ENCODE data around the gene RASAL1. TPM values are rescaled to one million over a fixed set of nuclear protein-coding genes. Genes with fewer than 3 reads are reported as not detected.

Gene RASAL1
- total and polyA plus RNA-seq, 9 donors = 0.05 to 5.1 (median 1.1) TPM; not detected in 2

- Histone ChIP-seq H3K4me1 (ENCODE audit: insufficient read depth) (no peaks in the 10 kb centered on the region), H3K4me3 (no peak overlapping the region), H3K9me3 (no peaks in the 10 kb centered on the region), H3K27ac (no peak overlapping the region), H3K27me3 (no peaks in the 10 kb centered on the region), H3K36me3 (no peaks in the 10 kb centered on the region)
- TF ChIP-seq POLR2A (IDR thresholded peaks at IDR 0.05) = no peak
- no peak for TF ChIP-seq EP300 (IDR thresholded peaks at IDR 0.05)
- TF ChIP-seq CTCF (IDR thresholded peaks at IDR 0.05) = no peak
- WGBS, 3 donors = 68 to 76% (median 70%) methylated on average over 66 to 70 of the region's 70 CpGs
- intact Hi-C loops (cut with DNase I) = no loop called here
- no peak for DNase-seq
Observed at GRCh38 chr12:113077057-113077858, 58.3 kb downstream of the RASAL1 start.

- Histone ChIP-seq H3K4me1 (ENCODE audit: insufficient read depth) (no peaks in the 10 kb centered on the region), H3K4me3 (no peak overlapping the region), H3K36me3 (no peaks in the 10 kb centered on the region), H3K27ac (no peak overlapping the region), H3K9me3 (no peaks in the 10 kb centered on the region), H3K27me3 (no peaks in the 10 kb centered on the region)
- intact Hi-C loops (cut with DNase I) = no loop called here
- no peak for DNase-seq
- TF ChIP-seq POLR2A (IDR thresholded peaks at IDR 0.05) = no peak
- no peak for TF ChIP-seq CTCF (IDR thresholded peaks at IDR 0.05)
- TF ChIP-seq EP300 (IDR thresholded peaks at IDR 0.05) = no peak
- 66 to 77% (median 67%) methylated on average over 6 of the region's 6 CpGs for WGBS, 3 donors
Observed at GRCh38 chr12:113075137-113075683, 60.4 kb downstream of the RASAL1 start.

GRCh38 chr12:113073586-113073985 is 62.0 kb downstream of the RASAL1 start:
- no peak for TF ChIP-seq POLR2A (IDR thresholded peaks at IDR 0.05)
- TF ChIP-seq EP300 (IDR thresholded peaks at IDR 0.05) = no peak
- H3K27me3 ChIP-seq = no peaks in the 10 kb centered on the region
- no peak overlapping the region for H3K27ac ChIP-seq
- intact Hi-C loops (cut with DNase I) = no loop called here
- DNase-seq = no peak
- H3K4me3 ChIP-seq = no peak overlapping the region
- H3K36me3 ChIP-seq = no peaks in the 10 kb centered on the region
- H3K9me3 ChIP-seq = no peaks in the 10 kb centered on the region
- WGBS, 3 donors = 79 to 81% (median 80%) methylated on average over 3 of the region's 3 CpGs
- H3K4me1 ChIP-seq (ENCODE audit: insufficient read depth) = no peaks in the 10 kb centered on the region

GRCh38 chr12:113072136-113072535 is 63.4 kb downstream of the RASAL1 start:
- 82 to 93% (median 92%) methylated on average over 3 of the region's 3 CpGs for WGBS, 3 donors
- intact Hi-C loops (cut with DNase I) = no loop called here
- no peak for DNase-seq
- H3K27me3 ChIP-seq = no peaks in the 10 kb centered on the region
- TF ChIP-seq CTCF (IDR thresholded peaks at IDR 0.05) (no peak), EP300 (IDR thresholded peaks at IDR 0.05) (no peak)
- no peaks in the 10 kb centered on the region for H3K36me3 ChIP-seq
- no peaks in the 10 kb centered on the region for H3K4me1 ChIP-seq (ENCODE audit: insufficient read depth)
- H3K9me3 ChIP-seq = no peaks in the 10 kb centered on the region
- no peak overlapping the region for H3K4me3 ChIP-seq
- H3K27ac ChIP-seq = no peak overlapping the region
